GM19397 (cell line): Measurements from ENCODE around the gene MMP8.

Experiments
- ATAC-seq: cut with Tn5 transposase; IDR thresholded peaks from one replicate; pipeline ENCODE4 v1.9.1; 2021; ENCODE audit warnings: mild to moderate bottlenecking, moderate library complexity; ENCODE audit not compliant: unreplicated experiment

MMP8 gene

DNA sequence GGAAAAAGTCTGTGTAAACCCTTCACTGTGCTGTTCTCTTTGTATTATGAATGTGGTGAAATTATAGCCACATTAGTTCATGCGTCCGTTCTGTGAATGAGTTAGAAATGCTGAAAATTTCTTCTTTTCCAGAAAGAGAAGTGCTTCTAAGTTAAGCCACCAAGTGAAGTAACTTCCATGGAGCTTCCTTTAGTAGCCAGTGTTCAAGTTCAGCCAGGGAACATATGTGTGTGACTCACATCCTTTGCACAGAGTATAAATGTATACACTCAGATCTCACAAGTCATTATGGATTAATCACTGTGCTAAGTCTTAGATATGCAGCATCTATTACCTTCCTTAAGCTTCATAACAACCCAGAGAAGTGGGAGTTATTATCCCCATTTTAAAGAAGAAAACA, 3.1 kb upstream of the MMP8 start:
- ATAC-seq = no peak

- ATAC-seq = no peak
Observed at GRCh38 chr11:102722821-102723220, 1.9 kb downstream of the MMP8 start.

GRCh38 chr11:102719620-102720277, 5.0 kb downstream of the MMP8 start:
- ATAC-seq = no peak

GRCh38 chr11:102717280-102717679, 7.5 kb downstream of the MMP8 start:
- no peak for ATAC-seq

DNA sequence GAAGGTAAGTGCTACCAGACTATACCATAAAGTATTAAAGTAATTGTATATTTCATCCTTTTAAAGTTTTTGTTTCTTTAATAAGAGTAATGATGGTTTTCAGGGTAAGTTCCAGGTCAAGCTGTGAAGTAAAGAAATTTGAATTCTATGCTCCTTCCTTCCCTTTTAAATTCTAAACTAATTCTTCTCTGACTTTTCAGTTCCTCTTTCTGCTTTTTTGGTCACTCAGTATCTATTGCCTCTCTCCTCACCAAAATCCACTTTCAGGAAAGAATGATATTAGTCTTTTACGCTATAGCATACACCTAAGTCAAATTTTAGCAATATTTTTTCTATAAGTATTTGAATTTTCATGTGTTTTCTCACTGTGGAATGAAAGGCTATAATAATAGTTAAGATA, 8.2 kb downstream of the MMP8 start:
- peak; percentile 57 for ATAC-seq

DNA sequence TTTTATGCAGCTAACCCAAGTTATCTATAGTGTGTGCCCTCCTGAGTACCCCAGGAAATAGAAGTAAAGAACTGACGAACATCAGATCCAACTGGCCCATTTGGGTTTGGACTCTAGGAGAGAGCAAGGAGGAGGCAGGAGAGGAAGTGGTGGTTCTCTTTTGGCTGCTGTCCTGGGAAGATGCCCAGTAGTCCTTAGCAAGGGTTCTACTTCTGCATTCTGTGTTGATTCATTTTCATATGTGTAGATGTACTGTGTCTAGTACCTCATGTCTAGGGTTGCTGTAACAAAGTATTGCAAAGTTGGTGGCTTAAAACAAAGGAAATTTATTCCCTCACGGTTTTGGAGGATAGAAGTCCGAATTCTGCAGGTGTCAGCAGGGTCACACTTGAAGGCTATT, 12.6 kb downstream of the MMP8 start:
- no peak for ATAC-seq

- ATAC-seq = no peak
Observed at GRCh38 chr11:102709201-102709945, 15.4 kb downstream of the MMP8 start.

- no peak for ATAC-seq
Observed at GRCh38 chr11:102708654-102709053, 16.1 kb downstream of the MMP8 start.

DNA sequence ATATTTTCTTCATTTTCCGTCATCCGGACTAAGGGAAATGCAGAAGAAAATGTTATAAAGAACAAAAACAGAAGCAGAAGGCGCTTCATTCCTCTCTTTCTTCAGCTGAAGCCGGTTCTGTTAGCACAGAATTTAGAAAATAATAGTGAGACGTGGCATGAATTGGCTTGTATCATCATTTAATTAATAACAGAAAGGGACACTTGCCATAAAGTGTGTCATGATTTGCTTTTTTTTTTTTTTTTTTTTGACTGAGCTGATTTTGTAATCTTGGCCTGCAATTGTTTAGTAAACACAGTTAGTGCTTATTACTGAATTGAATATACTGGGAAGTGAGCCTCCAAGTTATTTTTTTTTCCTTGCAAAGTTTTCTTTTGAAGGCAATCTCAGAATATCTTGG, 19.1 kb downstream of the MMP8 start, which contains the start of gene MMP27:
Gene MMP27, minus strand, starts transcription at position 144 of the 400 bp plus-strand sequence. Its CDS starts 55 bp downstream, at position 89.
- no peak for ATAC-seq

GRCh38 chr11:102704841-102705240, 19.9 kb downstream of the MMP8 start:
- ATAC-seq = no peak

GRCh38 chr11:102703826-102704493, 20.8 kb downstream of the MMP8 start:
- no peak for ATAC-seq

DNA sequence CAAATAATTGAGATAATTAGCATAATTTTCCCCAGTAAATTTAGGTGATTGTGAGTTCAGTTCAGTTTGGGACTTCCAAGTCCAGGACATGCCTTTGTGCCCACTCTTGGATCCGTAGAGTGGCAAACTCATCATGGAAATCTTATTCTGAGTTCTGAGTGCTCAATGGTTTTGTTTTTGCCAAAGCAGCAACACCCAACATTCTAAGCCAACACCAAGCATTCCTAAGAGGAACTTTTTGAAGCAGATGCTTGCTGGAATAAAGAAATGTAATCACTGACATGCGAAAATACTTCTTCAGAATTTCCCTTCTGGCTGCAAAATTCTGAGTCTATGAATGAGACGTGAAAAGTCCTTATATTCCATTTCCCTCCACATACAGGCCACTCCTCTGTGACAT, 29.6 kb downstream of the MMP8 start:
- no peak for ATAC-seq

- no peak for ATAC-seq
Observed at GRCh38 chr11:102685754-102686153, 39.0 kb downstream of the MMP8 start.

DNA sequence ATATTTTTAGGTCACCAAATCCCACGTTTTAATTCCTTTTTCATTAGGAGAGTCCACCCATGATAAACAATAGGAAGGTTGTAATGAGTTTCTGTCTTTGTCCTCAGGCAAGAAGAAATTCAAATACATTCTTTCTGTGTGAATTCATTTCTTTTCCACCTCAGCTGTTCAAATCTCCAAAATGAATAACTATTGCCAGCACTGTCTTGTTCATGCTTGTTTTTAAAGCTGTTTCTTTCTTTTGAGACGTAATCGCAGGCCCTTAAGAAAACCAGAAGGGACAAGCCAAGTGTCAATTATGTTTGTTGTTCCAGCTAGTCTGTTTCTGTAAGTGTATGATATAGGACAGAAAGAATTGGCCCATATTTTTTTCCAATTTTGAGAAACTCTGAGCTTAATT, 39.4 kb downstream of the MMP8 start:
- no peak for ATAC-seq

DNA sequence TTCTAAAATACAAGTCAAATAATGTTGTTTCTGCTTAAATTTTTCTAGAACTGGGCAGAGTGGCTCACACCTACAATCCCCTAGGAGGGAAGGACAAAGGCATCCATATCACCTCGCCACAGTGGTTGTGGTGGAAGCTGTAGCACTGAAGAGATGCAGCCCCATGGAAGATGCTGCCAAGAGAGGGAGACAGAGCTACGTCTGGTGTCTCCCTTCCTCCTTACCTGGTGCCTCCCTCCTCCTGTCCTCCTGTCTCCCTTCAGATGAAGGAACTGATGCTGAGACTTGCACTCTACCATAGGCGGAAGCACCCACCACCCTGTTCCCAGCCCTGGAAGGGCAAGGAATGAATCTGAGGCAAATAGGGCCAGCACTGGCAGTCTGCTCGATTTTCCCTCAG, 41.5 kb downstream of the MMP8 start:
- no peak for ATAC-seq

- ATAC-seq = no peak
Observed at GRCh38 chr11:102680945-102681344, 43.8 kb downstream of the MMP8 start.

- ATAC-seq = no peak
Observed at GRCh38 chr11:102678022-102678421, 46.7 kb downstream of the MMP8 start.

DNA sequence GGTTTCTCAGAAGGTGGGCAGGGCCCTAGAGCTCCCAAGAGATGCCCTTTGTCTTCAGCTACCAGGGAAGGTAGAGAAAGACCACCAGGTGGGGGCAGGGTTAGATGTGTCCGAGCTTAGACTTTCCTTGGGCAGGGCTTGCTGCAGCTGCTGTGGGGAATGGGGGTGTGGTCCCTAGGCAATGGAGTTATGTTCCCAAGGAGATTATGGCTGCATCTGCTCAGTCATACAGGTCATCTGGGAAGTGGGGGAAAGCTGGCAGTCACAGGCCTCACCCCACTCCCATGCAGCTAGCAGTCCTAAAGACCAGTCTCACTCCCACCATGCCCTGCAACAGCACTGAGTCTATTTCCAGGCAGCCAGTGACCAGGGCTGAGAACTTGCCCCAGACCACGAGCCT, 48.7 kb downstream of the MMP8 start:
- no peak for ATAC-seq

DNA sequence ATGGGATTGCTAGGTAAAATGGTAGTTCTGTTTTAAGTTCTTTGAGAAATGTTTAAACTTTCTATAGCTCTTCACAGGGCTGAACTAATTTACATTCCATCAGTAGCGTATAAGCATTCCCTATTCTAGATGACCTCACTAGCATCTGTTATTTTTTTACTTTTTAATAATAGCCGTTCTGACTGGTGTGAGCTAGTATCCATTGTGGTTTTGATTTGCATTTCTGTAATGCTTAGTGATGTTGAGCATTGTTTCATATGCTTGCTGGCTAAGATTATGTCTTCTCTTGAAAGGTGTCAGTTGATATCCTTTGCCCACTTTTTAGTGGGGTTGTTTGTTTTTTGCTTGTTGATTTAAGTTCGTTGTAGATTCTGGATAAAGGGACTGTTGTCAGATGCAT, 55.1 kb downstream of the MMP8 start:
- ATAC-seq = peak; percentile 53

- no peak for ATAC-seq
Observed at GRCh38 chr11:102666331-102666957, 58.3 kb downstream of the MMP8 start.

- ATAC-seq = no peak
Observed at GRCh38 chr11:102664001-102664752, 60.6 kb downstream of the MMP8 start.
